H9 (cell line): Measurements from ENCODE around the gene SCARB2. TPM values are rescaled to one million over a fixed set of nuclear protein-coding genes. Genes with fewer than 3 reads are reported as not detected.

Source experiments
- DNase-seq: peaks from one replicate; pipeline ENCODE4 v3.0.0-alpha.2; 2017
- H2AFZ ChIP-seq: one replicate; pipeline ENCODE4 v1.6.1; 2013; ENCODE audit warnings: mild to moderate bottlenecking, low read length, control low read depth, moderate library complexity
- H2AK5ac ChIP-seq: 2 replicates; pipeline ENCODE4 v1.6.1; 2013; ENCODE audit warnings: low read length, control low read depth, mixed read lengths; ENCODE audit not compliant: insufficient read length
- H2BK120ac ChIP-seq: one replicate; pipeline ENCODE4 v1.6.1; 2013; ENCODE audit warnings: low read depth, mild to moderate bottlenecking, low read length, control low read depth, inconsistent platforms; ENCODE audit not compliant: poor library complexity, severe bottlenecking
- H2BK12ac ChIP-seq: 2 replicates; pipeline ENCODE4 v1.6.1; 2013; ENCODE audit warnings: low read length, control low read depth, mixed read lengths, low read depth; ENCODE audit not compliant: insufficient read length
- H2BK15ac ChIP-seq: 2 replicates; pipeline ENCODE4 v1.6.1; 2013; ENCODE audit warnings: low read depth, low read length, control low read depth
- H2BK20ac ChIP-seq: one replicate; pipeline ENCODE4 v1.6.1; 2013; ENCODE audit warnings: low read depth, mild to moderate bottlenecking, low read length, control low read depth, inconsistent platforms; ENCODE audit not compliant: poor library complexity, severe bottlenecking
- H2BK5ac ChIP-seq: 2 replicates; pipeline ENCODE4 v1.6.1; 2013; ENCODE audit warnings: low read length, control low read depth, mixed read lengths; ENCODE audit not compliant: insufficient read length
- H3K14ac ChIP-seq: 2 replicates; pipeline ENCODE4 v1.6.1; 2013; ENCODE audit warnings: low read length, control low read depth; ENCODE audit not compliant: insufficient read depth
- H3K18ac ChIP-seq: 2 replicates; pipeline ENCODE4 v1.6.1; 2013; ENCODE audit warnings: low read depth, mild to moderate bottlenecking, mixed read lengths, low read length, control low read depth; ENCODE audit not compliant: insufficient read length
- H3K23ac ChIP-seq: 2 replicates; pipeline ENCODE4 v1.6.1; 2013; ENCODE audit warnings: low read length, control low read depth, mixed read lengths, low read depth; ENCODE audit not compliant: insufficient read length
- H3K23me2 ChIP-seq: 2 replicates; pipeline ENCODE4 v1.6.1; 2013; ENCODE audit warnings: low read depth, mild to moderate bottlenecking, mixed read lengths, low read length, control low read depth; ENCODE audit not compliant: insufficient read length, poor library complexity, severe bottlenecking
- H3K27ac ChIP-seq: 2 replicates; pipeline ENCODE4 v1.5.1; 2013; ENCODE audit warnings: low read length, control low read depth, mixed read lengths, low read depth; ENCODE audit not compliant: insufficient read length
- H3K27me3 ChIP-seq: 2 replicates; pipeline ENCODE4 v1.6.1; 2013; ENCODE audit warnings: low read length, control low read depth, inconsistent platforms; ENCODE audit not compliant: insufficient read depth
- H3K4ac ChIP-seq: 2 replicates; pipeline ENCODE4 v1.6.1; 2013; ENCODE audit warnings: low read depth, mild to moderate bottlenecking, control low read depth, inconsistent platforms, low read length, moderate library complexity
- H3K4me1 ChIP-seq: 2 replicates; pipeline ENCODE4 v1.6.1; 2013; ENCODE audit warnings: low read length, control low read depth, inconsistent platforms; ENCODE audit not compliant: insufficient read depth
- H3K4me2 ChIP-seq: 2 replicates; pipeline ENCODE4 v1.6.1; 2013; ENCODE audit warnings: low read length, control low read depth, mixed read lengths; ENCODE audit not compliant: insufficient read length, insufficient read depth
- H3K56ac ChIP-seq: 2 replicates; pipeline ENCODE4 v1.6.1; 2013; ENCODE audit warnings: low read depth, mild to moderate bottlenecking, mixed read lengths, low read length, control low read depth; ENCODE audit not compliant: insufficient read length
- H3K79me1 ChIP-seq: 2 replicates; pipeline ENCODE4 v1.6.1; 2013; ENCODE audit warnings: low read depth, mild to moderate bottlenecking, moderate library complexity, low read length, control low read depth, inconsistent platforms; ENCODE audit not compliant: insufficient read depth, poor library complexity, severe bottlenecking
- H3K79me2 ChIP-seq: 2 replicates; pipeline ENCODE4 v1.6.1; 2013; ENCODE audit warnings: low read length, control low read depth, inconsistent platforms; ENCODE audit not compliant: insufficient read depth
- H3K9ac ChIP-seq: 2 replicates; pipeline ENCODE4 v1.6.1; 2013; ENCODE audit warnings: low read length, control low read depth, mixed read lengths; ENCODE audit not compliant: insufficient read length; ENCODE audit errors: extremely low read depth
- H3K9me3 ChIP-seq: one replicate; pipeline ENCODE4 v1.6.1; 2013; ENCODE audit warnings: low read depth, low read length, inconsistent platforms; ENCODE audit not compliant: control insufficient read depth
- H3T11ph ChIP-seq: one replicate; pipeline ENCODE4 v1.6.1; 2013; ENCODE audit warnings: mild to moderate bottlenecking, low read length, control low read depth, inconsistent platforms
- H4K20me1 ChIP-seq: one replicate; pipeline ENCODE4 v1.6.1; 2013; ENCODE audit not compliant: control insufficient read depth, insufficient read length, insufficient read depth
- H4K5ac ChIP-seq: 2 replicates; pipeline ENCODE4 v1.6.1; 2013; ENCODE audit warnings: low read depth, mild to moderate bottlenecking, mixed read lengths, low read length, control low read depth; ENCODE audit not compliant: insufficient read length
- H4K8ac ChIP-seq: replicated peaks from 2 replicates; pipeline ENCODE4 v1.6.1; 2013; ENCODE audit warnings: low read length, control low read depth, mixed read lengths, low read depth; ENCODE audit not compliant: insufficient read length
- H4K91ac ChIP-seq: 2 replicates; pipeline ENCODE4 v1.6.1; 2013; ENCODE audit warnings: low read depth, mild to moderate bottlenecking, moderate library complexity, mixed read lengths, low read length, control low read depth; ENCODE audit not compliant: insufficient read length
- H3K27ac Mint-ChIP-seq, 3 experiments: 2 replicates in 2 of 3; 3 replicates in 1 of 3; pipeline ENCODE4 v1.8.0; 2020 to 2021; ENCODE audit warnings: mixed read lengths in 3 of 3, mild to moderate bottlenecking in 1 of 3, moderate library complexity in 1 of 3
- H3K27me3 Mint-ChIP-seq: 2 replicates; pipeline ENCODE4 v1.8.0; 2021; ENCODE audit warnings: low read depth, mild to moderate bottlenecking, moderate library complexity, mixed read lengths
- H3K36me3 Mint-ChIP-seq, 3 experiments: 2 replicates in 2 of 3; 3 replicates in 1 of 3; pipeline ENCODE4 v1.8.0; 2020 to 2021; ENCODE audit warnings: low read depth in 3 of 3, mixed read lengths in 3 of 3; ENCODE audit not compliant: insufficient read depth in 1 of 3
- H3K4me1 Mint-ChIP-seq, 2 experiments: 2 replicates each; pipeline ENCODE4 v1.8.0; 2020; ENCODE audit warnings: mixed read lengths in 2 of 2
- H3K4me3 Mint-ChIP-seq, 2 experiments: 2 replicates in 1 of 2; 3 replicates in 1 of 2; pipeline ENCODE4 v1.8.0; 2020 to 2021; ENCODE audit warnings: mild to moderate bottlenecking in 2 of 2, mixed read lengths in 2 of 2, moderate library complexity in 1 of 2
- H3K9me3 Mint-ChIP-seq, 2 experiments: 2 replicates in 1 of 2; 3 replicates in 1 of 2; pipeline ENCODE4 v1.8.0; 2020; ENCODE audit warnings: mild to moderate bottlenecking in 2 of 2, mixed read lengths in 2 of 2, moderate library complexity in 1 of 2
- CTCF ChIP-seq: fragments of 200-600 bp; sonication (generic); conservative IDR thresholded peaks from 3 replicates; pipeline ENCODE4 v1.8.0; 2021; ENCODE audit warnings: antibody characterized with exemption, mild to moderate bottlenecking
- WGBS: extraction: QIAGEN DNeasy Blood & Tissue Kit; methylation state at CpG from one replicate; pipeline ENCODE4 v1.1.7; 2013; ENCODE audit warnings: missing lambda C conversion rate, low lambda C conversion rate, mixed read lengths; ENCODE audit not compliant: insufficient read length; ENCODE audit errors: extremely low coverage; 5-methylcytosine and 5-hydroxymethylcytosine counted together
- total RNA-seq: library from RNA; stranded (reverse); gene quantifications from 2 replicates; pipeline ENCODE4 v1.2.1, GENCODE V29; 2021

The SCARB2 gene
- total RNA-seq, 1 experiment from 2014 or later = 36.4 TPM

- Histone ChIP-seq H2BK20ac (no peak overlapping the region), H3K27me3 (no peaks in the 10 kb centered on the region), H3K79me2 (no peaks in the 10 kb centered on the region; the same call in 1 of the 2 replicates), H3K9me3 (peaks cover 5% of the 10 kb centered on the region), H3K4me2 (no peak overlapping the region), H3K18ac (no peak overlapping the region), H2BK5ac (no peak overlapping the region), H3K79me1 (peaks cover 7% of the 10 kb centered on the region), H4K20me1 (no peaks in the 10 kb centered on the region), H3T11ph (no peak overlapping the region), H2BK12ac (no peak overlapping the region), H3K23ac (no peak overlapping the region), H2AFZ (no peak overlapping the region), H3K4ac (no peak overlapping the region), H3K27ac (no peak overlapping the region), H2BK120ac (no peak overlapping the region), H3K14ac (no peak overlapping the region), H3K23me2 (no peaks in the 10 kb centered on the region), H4K91ac (no peak overlapping the region), H4K8ac (no peak overlapping the region), H3K4me1 (peaks cover 2% of the 10 kb centered on the region; the same call in 1 of the 2 replicates), H2AK5ac (no peak overlapping the region), H3K9ac (no peak overlapping the region), H2BK15ac (no peak overlapping the region), H4K5ac (no peak overlapping the region), H3K56ac (no peak overlapping the region)
- Mint-ChIP-seq H3K9me3 (peaks cover 8 to 23% of the 10 kb centered on the region in 2 experiments; a peak in 4 of 5 replicates), H3K4me3 (no peak overlapping the region), H3K27me3 (no peaks in the 10 kb centered on the region; the same call in 1 of the 2 replicates), H3K36me3 (peaks cover 42 to 43% (median 42%) of the 10 kb centered on the region in 3 experiments), H3K4me1 (peaks cover 21 to 22% of the 10 kb centered on the region in 2 experiments), H3K27ac (no peak overlapping the region)
- no peak for DNase-seq
- no CpG with 5 or more reads among the region's 3 CpGs for WGBS
- no peak for TF ChIP-seq CTCF
Measured at GRCh38 chr4:76195326-76195725, 18.3 kb downstream of the SCARB2 start.
